Endothelial cell of umbilical vein (primary cell): ENCODE measurements around the gene FGF12. TPM values are rescaled to one million over a fixed set of nuclear protein-coding genes. Genes with fewer than 3 reads are reported as not detected.

ENCODE experiments used
- BruUV-seq: library from RNA; stranded (reverse); fragments of 400-500 nt; replicated peaks from 2 replicates; lab custom pipeline; 2021; lab: Mats Ljungman, UMichigan
- CTCF ChIA-PET: fragments of 300-600, 350-600 bp; sonication (Branson Sonifier 250); formaldehyde crosslinking; loops from one replicate; lab custom pipeline; 2021; ENCODE audit warnings: antibody characterized with exemption, inconsistent platforms; lab: Charles Lee
- POLR2A ChIA-PET: fragments of 300-600, 350-600 bp; sonication (Branson Sonifier 250); formaldehyde crosslinking; loops from one replicate; lab custom pipeline; 2021; ENCODE audit warnings: antibody characterized with exemption, inconsistent platforms; lab: Charles Lee
- DNase-seq: peaks from one replicate; pipeline ENCODE4 v3.0.0-alpha.2; 2011; ENCODE audit warnings: low read depth, low spot score
- FAIRE-seq: peaks from 2 replicates; lab custom pipeline; 2011; peaks lifted over from hg19 to GRCh38; lab: Jason Lieb, UNC
- H2AFZ ChIP-seq: 2 replicates; pipeline ENCODE4 v1.6.0; 2012; ENCODE audit warnings: low read depth, low read length, control low read depth, inconsistent platforms
- H3K27ac ChIP-seq: 2 replicates; pipeline ENCODE4 v1.5.1; 2011; ENCODE audit warnings: low read depth, mild to moderate bottlenecking, control low read depth, low read length, moderate library complexity; ENCODE audit not compliant: insufficient read depth
- H3K27me3 ChIP-seq, 2 experiments: 2 replicates each; pipeline versions ENCODE4 v1.6.0 to v1.6.1; 2011; ENCODE audit warnings: low read length in 2 of 2, mixed read lengths in 1 of 2; ENCODE audit not compliant: control insufficient read depth in 2 of 2, insufficient read depth in 2 of 2
- H3K36me3 ChIP-seq, 2 experiments: 2 replicates in 1 of 2; 3 replicates in 1 of 2; pipeline ENCODE4 v1.5.1; 2011; ENCODE audit warnings: low read length in 2 of 2, mild to moderate bottlenecking in 1 of 2, moderate library complexity in 1 of 2; ENCODE audit not compliant: control insufficient read depth in 2 of 2, insufficient read depth in 2 of 2; ENCODE audit errors: extremely low read depth in 1 of 2
- H3K4me1 ChIP-seq: 3 replicates; pipeline ENCODE4 v1.5.1; 2011; ENCODE audit warnings: mild to moderate bottlenecking, low read length; ENCODE audit not compliant: control insufficient read depth, insufficient read depth; ENCODE audit errors: extremely low read depth
- H3K4me2 ChIP-seq: 2 replicates; pipeline ENCODE4 v1.6.1; 2011; ENCODE audit warnings: low read length, control low read depth, mixed read lengths; ENCODE audit not compliant: insufficient read depth
- H3K4me3 ChIP-seq, 3 experiments: fragments of 200-600 bp in 1 of 3; sonication (generic), shearing (Covaris generic) in 1 of 3; replicated peaks in 1 of 3; 2 replicates each; pipeline ENCODE4 v1.5.1; 2011 to 2016; ENCODE audit warnings: control low read depth in 3 of 3, low read length in 3 of 3, mild to moderate bottlenecking in 2 of 3, inconsistent platforms in 1 of 3, low read depth in 1 of 3, moderate library complexity in 1 of 3; ENCODE audit not compliant: insufficient read depth in 1 of 3
- H3K79me2 ChIP-seq: 2 replicates; pipeline ENCODE4 v1.6.0; 2012; ENCODE audit warnings: low read length, inconsistent platforms; ENCODE audit not compliant: control insufficient read depth, insufficient read depth
- H3K9ac ChIP-seq: replicated peaks from 2 replicates; pipeline ENCODE3; 2011; ENCODE audit warnings: low read length, control low read depth; ENCODE audit not compliant: insufficient read depth; ENCODE audit errors: extremely low read depth
- H3K9me1 ChIP-seq: replicated peaks from 3 replicates; pipeline ENCODE4 v1.6.0; 2011; ENCODE audit warnings: mild to moderate bottlenecking, low read length; ENCODE audit not compliant: control insufficient read depth, insufficient read depth; ENCODE audit errors: extremely low read depth
- H3K9me3 ChIP-seq: replicated peaks from 2 replicates; pipeline ENCODE4 v1.5.1; 2012; ENCODE audit warnings: low read length, inconsistent platforms; ENCODE audit not compliant: control insufficient read depth, insufficient read depth
- H4K20me1 ChIP-seq: replicated peaks from 2 replicates; pipeline ENCODE3; 2011; ENCODE audit warnings: mild to moderate bottlenecking, low read length; ENCODE audit not compliant: control insufficient read depth, insufficient read depth; ENCODE audit errors: extremely low read depth
- CTCF ChIP-seq, 2 donors: IDR thresholded peaks; 1 replicate in 1 of 2; 2 replicates in 1 of 2; pipeline ENCODE4 v1.5.1; 2011; ENCODE audit warnings: low read length in 2 of 2, mild to moderate bottlenecking in 2 of 2, moderate library complexity in 2 of 2, control low read depth in 1 of 2, inconsistent platforms in 1 of 2, low read depth in 1 of 2; ENCODE audit not compliant: insufficient read depth in 1 of 2; ENCODE audit errors: extremely low read depth in 1 of 2
- EZH2 ChIP-seq: IDR thresholded peaks from 2 replicates; pipeline ENCODE4 v1.6.1; 2012; ENCODE audit warnings: borderline replicate concordance, low read depth, mild to moderate bottlenecking, moderate library complexity, low read length, inconsistent platforms; ENCODE audit not compliant: severe bottlenecking
- FOS ChIP-seq: IDR thresholded peaks from 2 replicates; pipeline ENCODE4 v1.6.1; 2011; ENCODE audit warnings: mild to moderate bottlenecking, low read length, moderate library complexity, borderline replicate concordance; ENCODE audit not compliant: insufficient read depth
- GATA2 ChIP-seq: IDR thresholded peaks from 2 replicates; pipeline ENCODE4 v1.7.0; 2011; ENCODE audit warnings: low read depth, mild to moderate bottlenecking, moderate library complexity, mixed read lengths, low read length; ENCODE audit not compliant: insufficient read length, insufficient read depth
- JUN ChIP-seq: IDR thresholded peaks from 2 replicates; pipeline ENCODE4 v1.6.1; 2011; ENCODE audit warnings: borderline replicate concordance, low read depth; ENCODE audit not compliant: insufficient read length, insufficient read depth
- MAX ChIP-seq: IDR thresholded peaks from 2 replicates; pipeline ENCODE4 v1.6.1; 2011; ENCODE audit not compliant: insufficient read depth, insufficient read length
- MYC ChIP-seq: IDR thresholded peaks from one replicate; pipeline ENCODE4 v1.6.1; 2011; ENCODE audit warnings: mild to moderate bottlenecking, low read depth, low read length
- POLR2A ChIP-seq: IDR thresholded peaks from 2 replicates; pipeline ENCODE4 v1.6.1; 2012; ENCODE audit warnings: low read depth, mild to moderate bottlenecking, control low read depth, low read length
- POLR2AphosphoS5 ChIP-seq: IDR thresholded peaks from 2 replicates; pipeline ENCODE4 v1.6.1; 2012; ENCODE audit warnings: low read depth, mild to moderate bottlenecking, control low read depth, low read length, moderate library complexity; ENCODE audit not compliant: insufficient read depth
- dilution Hi-C: fragments of 300-500 bp; cut with MboI; formaldehyde crosslinking; loops from one replicate; pipeline ENCODE4 v1.15.0; 2019; ENCODE audit warnings: low sequenced_read_pairs; ENCODE audit not compliant: extremely low pct_ligation_motif_present
- intact Hi-C: fragments of 100-400 bp; cut with micrococcal nuclease; formaldehyde crosslinking; loops from one replicate; pipeline ENCODE4 v1.10.0; 2022
- polyA plus RNA-seq, 4 experiments: library from polyadenylated mRNA; depleted of rRNA in 3 of 4; stranded (reverse) in 3 of 4; unstranded in 1 of 4; fragments of >200 nt; gene quantifications; 2 replicates each; pipeline versions ENCODE4 v1.2.1 to v1.2.3, GENCODE V29; 2011 to 2012; ENCODE audit warnings: missing spikeins in 1 of 4
- total RNA-seq: library from RNA; stranded (reverse); gene quantifications from 2 replicates; pipeline ENCODE4 v1.2.3, GENCODE V29; 2021

FGF12 gene
- total and polyA plus RNA-seq, 2 donors (not counting 3 experiments of a cell fraction or from before 2014, with no cell fraction given), result 0.72 to 2.5 TPM

- CTCF ChIA-PET, result no interaction called here
- Histone ChIP-seq H2AFZ (no peak overlapping the region), H3K27me3 (no peaks in the 10 kb centered on the region), H3K27ac (no peak overlapping the region), H3K79me2 (no peaks in the 10 kb centered on the region), H3K9ac (no peak overlapping the region), H3K4me3 (no peak overlapping the region), H4K20me1 (no peaks in the 10 kb centered on the region), H3K9me1 (no peaks in the 10 kb centered on the region), H3K36me3 (no peaks in the 10 kb centered on the region), H3K9me3 (no peaks in the 10 kb centered on the region), H3K4me2 (no peak overlapping the region), H3K4me1 (no peaks in the 10 kb centered on the region)
- intact Hi-C loops (no loop called here), dilution Hi-C loops (no loop called here)
- TF ChIP-seq GATA2 (no peak), FOS (no peak), POLR2AphosphoS5 (no peak), MAX (no peak), JUN (no peak), POLR2A (no peak), CTCF (IDR thresholded peaks at IDR 0.05; ENCODE audit: extremely low read depth in 1 of 2, insufficient read depth in 1 of 2, low read depth in 1 of 2, low read length in 2 of 2) (no peak), EZH2 (no peak), MYC (no peak)
- POLR2A ChIA-PET, result no interaction called here
- FAIRE-seq (no peak), DNase-seq (no peak)
- no TSS peak for BruUV-seq
Observed at GRCh38 chr3:192655040-192655439, 72.3 kb downstream of the FGF12 start.
